ENCODE results near the gene CPEB4.
A peak's percentile ranks its signal among the peaks of the same experiment; 100 is the strongest.

Gene CPEB4

GRCh38 chr5:173941758-173942401 lies 53.7 kb downstream of the CPEB4 start:
- TF ChIP-seq EZH2 (IDR thresholded peaks at IDR 0.05) (no peak), POLR2AphosphoS5 (IDR thresholded peaks at IDR 0.05; ENCODE audit: borderline replicate concordance, low read depth, low read length) (no peak), FOXP2 (optimal IDR thresholded peaks at IDR 0.05; ENCODE audit: control extremely low read depth, extremely low read length, insufficient read depth) (no peak)
- no peak for DNase-seq (ENCODE audit: low read depth, low spot score)
- H3K36me3 ChIP-seq (ENCODE audit: insufficient read depth, low read length): peaks cover 7% of the 10 kb centered on the region; the same call in 1 of the 2 replicates
- peak overlapping the region; percentile 34 for H3K4me3 ChIP-seq
- no peak overlapping the region for H3K9ac ChIP-seq (ENCODE audit: insufficient read length)
- no peaks in the 10 kb centered on the region for H3K9me3 ChIP-seq (ENCODE audit: low read depth, low read length)
- peak overlapping the region; percentile 98 for H3K27ac ChIP-seq

GRCh38 chr5:173944511-173944910 lies 56.4 kb downstream of the CPEB4 start:
- no peaks in the 10 kb centered on the region for H3K9me3 ChIP-seq (ENCODE audit: low read depth, low read length)
- DNase-seq (ENCODE audit: low read depth, low spot score): no peak
- peak overlapping the region; percentile 27 for H3K4me3 ChIP-seq
- H3K36me3 ChIP-seq (ENCODE audit: insufficient read depth, low read length): peaks cover 18% of the 10 kb centered on the region; the same call in 1 of the 2 replicates
- no peak for TF ChIP-seq EZH2 (IDR thresholded peaks at IDR 0.05)
- no peak for TF ChIP-seq FOXP2 (optimal IDR thresholded peaks at IDR 0.05; ENCODE audit: control extremely low read depth, extremely low read length, insufficient read depth)
- no peak for TF ChIP-seq POLR2AphosphoS5 (IDR thresholded peaks at IDR 0.05; ENCODE audit: borderline replicate concordance, low read depth, low read length)
- no peak overlapping the region for H3K9ac ChIP-seq (ENCODE audit: insufficient read length)
- peak overlapping the region; percentile 48; the same call in 1 of the 2 replicates for H3K27ac ChIP-seq

- Histone ChIP-seq H3K36me3 (ENCODE audit: insufficient read depth, low read length) (peaks cover 24% of the 10 kb centered on the region), H3K9me3 (ENCODE audit: low read depth, low read length) (no peaks in the 10 kb centered on the region), H3K4me3 (no peak overlapping the region), H3K27ac (no peak overlapping the region), H3K9ac (ENCODE audit: insufficient read length) (no peak overlapping the region)
- no peak for DNase-seq (ENCODE audit: low read depth, low spot score)
- no peak for TF ChIP-seq FOXP2 (optimal IDR thresholded peaks at IDR 0.05; ENCODE audit: control extremely low read depth, extremely low read length, insufficient read depth)
- TF ChIP-seq POLR2AphosphoS5 (IDR thresholded peaks at IDR 0.05; ENCODE audit: borderline replicate concordance, low read depth, low read length): no peak
- TF ChIP-seq EZH2 (IDR thresholded peaks at IDR 0.05): no peak
These were observed 57.0 kb downstream of the CPEB4 start for GRCh38 chr5:173945160-173945559.

GRCh38 chr5:173946323-173946722 lies 58.2 kb downstream of the CPEB4 start:
- H3K4me3 ChIP-seq: no peak overlapping the region
- no peak for TF ChIP-seq EZH2 (IDR thresholded peaks at IDR 0.05)
- no peak for TF ChIP-seq FOXP2 (optimal IDR thresholded peaks at IDR 0.05; ENCODE audit: control extremely low read depth, extremely low read length, insufficient read depth)
- no peak for TF ChIP-seq POLR2AphosphoS5 (IDR thresholded peaks at IDR 0.05; ENCODE audit: borderline replicate concordance, low read depth, low read length)
- peaks cover 33% of the 10 kb centered on the region for H3K36me3 ChIP-seq (ENCODE audit: insufficient read depth, low read length)
- no peak overlapping the region for H3K9ac ChIP-seq (ENCODE audit: insufficient read length)
- no peak for DNase-seq (ENCODE audit: low read depth, low spot score)
- no peaks in the 10 kb centered on the region for H3K9me3 ChIP-seq (ENCODE audit: low read depth, low read length)
- H3K27ac ChIP-seq: no peak overlapping the region

GRCh38 chr5:173950829-173951228 lies 62.7 kb downstream of the CPEB4 start:
- peaks cover 73% of the 10 kb centered on the region for H3K36me3 ChIP-seq (ENCODE audit: insufficient read depth, low read length)
- H3K27ac ChIP-seq: no peak overlapping the region
- no peak for DNase-seq (ENCODE audit: low read depth, low spot score)
- no peak for TF ChIP-seq POLR2AphosphoS5 (IDR thresholded peaks at IDR 0.05; ENCODE audit: borderline replicate concordance, low read depth, low read length)
- no peak overlapping the region for H3K4me3 ChIP-seq
- H3K9me3 ChIP-seq (ENCODE audit: low read depth, low read length): no peaks in the 10 kb centered on the region
- no peak overlapping the region for H3K9ac ChIP-seq (ENCODE audit: insufficient read length)

- Histone ChIP-seq H3K9me3 (ENCODE audit: low read depth, low read length) (no peaks in the 10 kb centered on the region), H3K27ac (no peak overlapping the region), H3K9ac (ENCODE audit: insufficient read length) (no peak overlapping the region), H3K4me3 (no peak overlapping the region), H3K36me3 (ENCODE audit: insufficient read depth, low read length) (peaks cover 58% of the 10 kb centered on the region)
- DNase-seq (ENCODE audit: low read depth, low spot score): no peak
- no peak for TF ChIP-seq EZH2 (IDR thresholded peaks at IDR 0.05)
- no peak for TF ChIP-seq POLR2AphosphoS5 (IDR thresholded peaks at IDR 0.05; ENCODE audit: borderline replicate concordance, low read depth, low read length)
- no peak for TF ChIP-seq FOXP2 (optimal IDR thresholded peaks at IDR 0.05; ENCODE audit: control extremely low read depth, extremely low read length, insufficient read depth)
These were observed 65.5 kb downstream of the CPEB4 start for GRCh38 chr5:173953528-173954090.

DNA sequence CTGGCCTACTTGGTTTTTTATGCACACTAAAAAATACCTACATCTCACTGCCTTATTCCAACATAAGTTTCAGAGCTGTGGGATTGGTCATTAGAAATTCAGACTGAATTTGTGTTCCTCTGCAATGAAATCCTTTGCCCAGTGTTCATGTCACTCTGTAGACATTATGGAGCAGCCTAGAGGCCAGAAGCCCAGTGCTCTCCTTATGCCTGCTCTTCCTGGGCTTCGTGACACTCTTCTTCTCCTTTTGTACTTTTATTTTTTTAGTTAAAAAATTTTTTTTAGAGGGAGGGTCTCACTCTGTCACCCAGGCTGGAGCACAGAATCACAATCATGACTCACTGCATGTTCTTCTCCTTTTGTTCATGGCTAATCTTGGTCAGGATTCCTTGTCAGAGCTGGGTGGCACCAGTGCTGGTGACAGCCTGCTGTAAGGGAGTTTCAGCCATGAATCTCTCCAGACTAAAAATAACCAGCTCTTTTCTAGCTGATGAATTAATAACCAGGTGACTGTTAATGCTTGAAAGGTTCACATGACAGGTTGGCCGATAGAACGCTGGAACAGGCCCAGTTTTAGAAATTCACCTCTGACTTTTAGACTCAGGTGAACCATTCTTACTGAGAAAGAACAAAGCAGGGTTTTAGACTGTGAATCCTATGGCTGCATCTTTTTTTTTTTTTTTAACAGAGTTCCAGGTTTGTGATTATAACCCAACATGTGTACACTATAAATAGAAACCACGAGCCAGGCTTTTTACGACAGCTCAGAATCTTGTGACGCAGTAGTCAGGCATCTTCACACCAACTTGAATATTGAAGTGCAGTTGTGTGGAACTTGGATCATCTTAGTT lies 66.7 kb downstream of the CPEB4 start:
- Histone ChIP-seq H3K27ac (no peak overlapping the region), H3K4me3 (no peak overlapping the region), H3K9me3 (ENCODE audit: low read depth, low read length) (no peaks in the 10 kb centered on the region), H3K9ac (ENCODE audit: insufficient read length) (no peak overlapping the region), H3K36me3 (ENCODE audit: insufficient read depth, low read length) (peaks cover 54% of the 10 kb centered on the region)
- TF ChIP-seq FOXP2 (optimal IDR thresholded peaks at IDR 0.05; ENCODE audit: control extremely low read depth, extremely low read length, insufficient read depth) (no peak), POLR2AphosphoS5 (IDR thresholded peaks at IDR 0.05; ENCODE audit: borderline replicate concordance, low read depth, low read length) (no peak), EZH2 (IDR thresholded peaks at IDR 0.05) (no peak)
- DNase-seq (ENCODE audit: low read depth, low spot score): no peak

DNA sequence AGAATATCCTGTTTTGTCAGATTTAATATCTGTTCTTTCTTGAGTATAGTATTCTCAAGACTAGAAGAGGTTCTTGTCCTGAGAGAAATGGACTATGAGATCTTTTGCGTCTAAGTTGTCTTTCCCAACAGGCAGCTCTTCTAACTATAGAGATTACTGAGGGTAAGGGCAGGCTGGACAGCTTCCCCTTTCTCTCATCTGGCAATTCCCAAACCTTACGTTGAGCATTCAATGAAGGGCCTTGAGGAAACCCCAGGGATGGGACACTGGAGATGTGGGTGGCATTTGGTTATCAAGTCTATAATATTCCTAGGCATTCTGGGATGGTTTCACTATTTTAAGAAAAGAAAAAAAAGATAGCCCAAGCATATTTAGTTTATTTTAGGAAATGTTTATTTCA lies 72.8 kb downstream of the CPEB4 start:
- H3K9me3 ChIP-seq (ENCODE audit: low read depth, low read length): no peaks in the 10 kb centered on the region
- H3K9ac ChIP-seq (ENCODE audit: insufficient read length): no peak overlapping the region
- DNase-seq (ENCODE audit: low read depth, low spot score): no peak
- H3K36me3 ChIP-seq (ENCODE audit: insufficient read depth, low read length): 0 out of 2 replicates have a peak, but pooled peaks cover 1% of the 10 kb centered on the region
- no peak overlapping the region for H3K27ac ChIP-seq
- H3K4me3 ChIP-seq: no peak overlapping the region
- TF ChIP-seq EZH2 (IDR thresholded peaks at IDR 0.05): no peak
